Vagina (tissue), 2 donors: ENCODE measurements around the gene DNAJB13. TPM values are rescaled to one million over a fixed set of nuclear protein-coding genes. Genes with fewer than 3 reads are reported as not detected.

Experiments
- DNase-seq, 2 donors: peaks; one replicate each; pipeline ENCODE4 v3.0.0-alpha.2; 2017; ENCODE audit errors: extremely low spot score in 2 of 2
- H3K27ac ChIP-seq: fragments of 200-600 bp; sonication (generic); one replicate; pipeline ENCODE4 v1.5.1; 2019
- H3K27me3 ChIP-seq: fragments of 200-600 bp; sonication (generic); one replicate; pipeline ENCODE4 v1.5.1; 2019
- H3K36me3 ChIP-seq, 2 donors: fragments of 200-600 bp; sonication (generic); one replicate each; pipeline ENCODE4 v1.5.1; 2017 to 2019
- H3K4me1 ChIP-seq: fragments of 200-600 bp; sonication (generic); one replicate; pipeline ENCODE4 v1.5.1; 2019
- H3K4me3 ChIP-seq, 2 donors: fragments of 200-600 bp; sonication (generic); 1 replicate in 1 of 2; 2 replicates in 1 of 2; pipeline ENCODE4 v1.5.1; 2016 to 2019
- H3K9me3 ChIP-seq: fragments of 200-600 bp; sonication (generic); one replicate; pipeline ENCODE4 v1.5.1; 2019
- POLR2A ChIP-seq, 2 donors: fragments of 450-650 bp; IDR thresholded peaks; one replicate each; pipeline ENCODE4 v1.6.1; 2017; ENCODE audit warnings: antibody characterized with exemption in 2 of 2, mild to moderate bottlenecking in 2 of 2, moderate library complexity in 2 of 2
- POLR2AphosphoS5 ChIP-seq, 2 donors: sonication (generic); formaldehyde crosslinking; IDR thresholded peaks; one replicate each; pipeline ENCODE4 v1.9.0; 2017; ENCODE audit warnings: antibody characterized with exemption in 2 of 2, mild to moderate bottlenecking in 2 of 2, low read depth in 1 of 2; ENCODE audit not compliant: insufficient read depth in 1 of 2
- intact Hi-C: fragments of 100-400 bp; cut with DNase I; formaldehyde crosslinking; loops from one replicate; pipeline ENCODE4 v1.15.1; 2023
- total RNA-seq: library from RNA; depleted of rRNA; stranded (reverse); fragments of >200 nt; gene quantifications from one replicate; pipeline ENCODE4 v1.2.3, GENCODE V29; 2016
- TF ChIP-seq, protein P1 (sequence below), 3 experiments: fragments of 450-650 bp in 2 of 3; fragments of 200-600 bp in 1 of 3; sonication (generic) in 1 of 3; IDR thresholded peaks; one replicate each; pipeline ENCODE4 v1.5.1; 2017 to 2019; ENCODE audit warnings: antibody characterized with exemption in 3 of 3, mild to moderate bottlenecking in 2 of 3, moderate library complexity in 2 of 3

Gene DNAJB13
- total RNA-seq, 1 donor from 2014 or later: not detected

DNA sequence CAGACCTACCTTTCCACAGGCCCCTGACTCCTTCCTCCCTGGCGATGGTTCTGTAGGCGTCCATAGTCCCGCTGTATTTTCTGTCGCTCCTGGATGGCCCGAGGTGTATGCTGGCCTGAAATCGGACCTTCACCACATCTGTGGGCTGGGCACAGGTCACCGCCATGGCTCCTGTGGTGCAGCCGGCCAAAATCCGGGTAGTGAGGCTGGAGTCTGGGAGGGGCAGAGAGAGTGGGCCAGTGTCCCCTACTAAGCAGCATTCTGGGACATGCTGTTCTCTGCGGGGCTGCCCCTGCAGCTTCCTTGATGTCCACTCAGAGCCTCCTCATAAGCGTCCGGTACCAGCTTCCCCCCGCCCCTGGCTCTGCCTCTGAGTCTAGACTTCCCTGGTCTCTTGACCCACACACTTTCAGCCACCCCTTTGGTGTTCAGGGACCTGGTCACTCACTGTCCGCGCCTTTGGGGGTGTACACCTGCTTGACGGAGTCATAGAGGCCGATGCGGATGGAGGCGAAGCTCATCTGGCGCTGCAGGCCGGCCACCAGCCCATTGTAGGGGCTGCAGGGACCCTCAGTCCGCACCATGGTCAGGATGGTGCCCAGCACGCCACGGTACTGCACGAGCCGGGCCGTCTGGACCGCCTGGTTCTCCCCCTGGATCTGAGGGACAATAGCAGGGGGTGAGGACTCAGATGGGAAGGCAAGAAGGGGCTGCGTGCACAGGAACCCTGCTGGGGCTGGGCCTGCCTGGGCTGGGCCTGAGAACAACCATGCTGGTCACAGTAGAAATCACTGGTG lies 55.1 kb downstream of the DNAJB13 start:
- H3K27ac ChIP-seq: no peak overlapping the region
- peaks cover 0 to 6% of the 10 kb centered on the region in 2 donors for H3K36me3 ChIP-seq
- DNase-seq: no peak
- intact Hi-C loops: no loop called here
- no peaks in the 10 kb centered on the region for H3K4me1 ChIP-seq
- no peaks in the 10 kb centered on the region for H3K9me3 ChIP-seq
- H3K27me3 ChIP-seq: no peaks in the 10 kb centered on the region
- H3K4me3 ChIP-seq: no peak overlapping the region
- TF ChIP-seq, protein P1, sequence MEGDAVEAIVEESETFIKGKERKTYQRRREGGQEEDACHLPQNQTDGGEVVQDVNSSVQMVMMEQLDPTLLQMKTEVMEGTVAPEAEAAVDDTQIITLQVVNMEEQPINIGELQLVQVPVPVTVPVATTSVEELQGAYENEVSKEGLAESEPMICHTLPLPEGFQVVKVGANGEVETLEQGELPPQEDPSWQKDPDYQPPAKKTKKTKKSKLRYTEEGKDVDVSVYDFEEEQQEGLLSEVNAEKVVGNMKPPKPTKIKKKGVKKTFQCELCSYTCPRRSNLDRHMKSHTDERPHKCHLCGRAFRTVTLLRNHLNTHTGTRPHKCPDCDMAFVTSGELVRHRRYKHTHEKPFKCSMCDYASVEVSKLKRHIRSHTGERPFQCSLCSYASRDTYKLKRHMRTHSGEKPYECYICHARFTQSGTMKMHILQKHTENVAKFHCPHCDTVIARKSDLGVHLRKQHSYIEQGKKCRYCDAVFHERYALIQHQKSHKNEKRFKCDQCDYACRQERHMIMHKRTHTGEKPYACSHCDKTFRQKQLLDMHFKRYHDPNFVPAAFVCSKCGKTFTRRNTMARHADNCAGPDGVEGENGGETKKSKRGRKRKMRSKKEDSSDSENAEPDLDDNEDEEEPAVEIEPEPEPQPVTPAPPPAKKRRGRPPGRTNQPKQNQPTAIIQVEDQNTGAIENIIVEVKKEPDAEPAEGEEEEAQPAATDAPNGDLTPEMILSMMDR (IDR thresholded peaks at IDR 0.05): no peak
- no peak for TF ChIP-seq POLR2A (IDR thresholded peaks at IDR 0.05)
- no peak for TF ChIP-seq POLR2AphosphoS5 (IDR thresholded peaks at IDR 0.05; ENCODE audit: insufficient read depth in 1 of 2, low read depth in 1 of 2)

- peaks cover 0 to 6% of the 10 kb centered on the region in 2 donors for H3K36me3 ChIP-seq
- no peak overlapping the region for H3K27ac ChIP-seq
- H3K4me1 ChIP-seq: no peaks in the 10 kb centered on the region
- DNase-seq: no peak
- no peaks in the 10 kb centered on the region for H3K27me3 ChIP-seq
- no peak overlapping the region for H3K4me3 ChIP-seq
- intact Hi-C loops: no loop called here
- no peak for TF ChIP-seq POLR2AphosphoS5 (IDR thresholded peaks at IDR 0.05; ENCODE audit: insufficient read depth in 1 of 2, low read depth in 1 of 2)
- no peak for TF ChIP-seq POLR2A (IDR thresholded peaks at IDR 0.05)
- TF ChIP-seq, protein P1 (IDR thresholded peaks at IDR 0.05): no peak
- no peaks in the 10 kb centered on the region for H3K9me3 ChIP-seq
Observed at GRCh38 chr11:74006743-74007304, 56.0 kb downstream of the DNAJB13 start.

- H3K27me3 ChIP-seq: no peaks in the 10 kb centered on the region
- no peaks in the 10 kb centered on the region for H3K4me1 ChIP-seq
- no peak overlapping the region for H3K27ac ChIP-seq
- no peak overlapping the region for H3K4me3 ChIP-seq
- no peak for DNase-seq
- no peaks in the 10 kb centered on the region for H3K9me3 ChIP-seq
- peaks cover 0 to 6% of the 10 kb centered on the region in 2 donors for H3K36me3 ChIP-seq
- intact Hi-C loops: no loop called here
- TF ChIP-seq POLR2A (IDR thresholded peaks at IDR 0.05): no peak
- TF ChIP-seq, protein P1 (IDR thresholded peaks at IDR 0.05): no peak
- no peak for TF ChIP-seq POLR2AphosphoS5 (IDR thresholded peaks at IDR 0.05; ENCODE audit: insufficient read depth in 1 of 2, low read depth in 1 of 2)
Observed at GRCh38 chr11:74007691-74008372, 57.0 kb downstream of the DNAJB13 start.

- H3K36me3 ChIP-seq: peaks cover 0 to 5% of the 10 kb centered on the region in 2 donors
- intact Hi-C loops: no loop called here
Observed at GRCh38 chr11:74008373-74009229, 57.8 kb downstream of the DNAJB13 start, which contains the start of gene UCP3. UCP3 (minus strand) TSS chr11:74009085; CDS start chr11:74007042, 2,043 bp downstream.

GRCh38 chr11:74009230-74009547 lies 58.4 kb downstream of the DNAJB13 start:
- Histone ChIP-seq H3K4me1 (no peaks in the 10 kb centered on the region), H3K9me3 (no peaks in the 10 kb centered on the region), H3K4me3 (no peak overlapping the region), H3K27me3 (no peaks in the 10 kb centered on the region), H3K36me3 (no peaks in the 10 kb centered on the region), H3K27ac (no peak overlapping the region)
- intact Hi-C loops: no loop called here
- no peak for DNase-seq
- TF ChIP-seq POLR2A (IDR thresholded peaks at IDR 0.05) (no peak), POLR2AphosphoS5 (IDR thresholded peaks at IDR 0.05; ENCODE audit: insufficient read depth in 1 of 2, low read depth in 1 of 2) (no peak)
- TF ChIP-seq, protein P1 (IDR thresholded peaks at IDR 0.05): no peak

More at GRCh38 chr11:74008373-74009229, 57.8 kb downstream of the DNAJB13 start, which contains the start of gene UCP3:
- H3K4me3 ChIP-seq: no peak within 1 kb of the TSS
- H3K27ac ChIP-seq: no peak within 1 kb of the TSS
- no peak for DNase-seq
- H3K27me3 ChIP-seq: no peaks in the 10 kb centered on the region
- no peak for TF ChIP-seq POLR2AphosphoS5 (IDR thresholded peaks at IDR 0.05; ENCODE audit: insufficient read depth in 1 of 2, low read depth in 1 of 2)
- no peaks in the 10 kb centered on the region for H3K4me1 ChIP-seq
- no peaks in the 10 kb centered on the region for H3K9me3 ChIP-seq
